H1 (cell line): Measurements from ENCODE around the gene C4B.

Source experiments
- BCL11A ChIP-seq, 2 experiments: IDR thresholded peaks; one replicate each; pipeline ENCODE4 v1.6.1; 2011; ENCODE audit warnings: low read depth in 2 of 2, low read length in 2 of 2, mild to moderate bottlenecking in 2 of 2
- CBX5 ChIP-seq: fragments of 300-800, 300-1000 bp; sonication (generic); IDR thresholded peaks from 2 replicates; pipeline ENCODE4 v1.7.1; 2016; ENCODE audit warnings: antibody characterized with exemption, low read length, low read depth
- CEBPB ChIP-seq: IDR thresholded peaks from 2 replicates; pipeline ENCODE4 v1.6.1; 2012; ENCODE audit warnings: low read depth, low read length
- CHD2 ChIP-seq: IDR thresholded peaks from 2 replicates; pipeline ENCODE4 v1.6.1; 2012; ENCODE audit warnings: low read length, improper control_type of control experiment
- CREB1 ChIP-seq: IDR thresholded peaks from 2 replicates; pipeline ENCODE4 v1.6.1; 2012; ENCODE audit warnings: inconsistent platforms
- EZH2 ChIP-seq: fragments of 200-600 bp; sonication (generic); IDR thresholded peaks from 2 replicates; pipeline ENCODE4 v1.7.1; 2012; ENCODE audit warnings: low read depth, mild to moderate bottlenecking, moderate library complexity, low read length, inconsistent platforms; ENCODE audit not compliant: severe bottlenecking
- JUN ChIP-seq: IDR thresholded peaks from 2 replicates; pipeline ENCODE4 v1.6.1; 2011; ENCODE audit warnings: low read depth, mild to moderate bottlenecking, improper control_type of control experiment, low read length
- KDM1A ChIP-seq: fragments of 200-600, 300-600 bp; sonication (generic); IDR thresholded peaks from 2 replicates; pipeline ENCODE4 v1.7.1; 2016; ENCODE audit warnings: mild to moderate bottlenecking, low read length, borderline replicate concordance
- NRF1 ChIP-seq: IDR thresholded peaks from 2 replicates; pipeline ENCODE4 v1.6.1; 2011; ENCODE audit warnings: mild to moderate bottlenecking, low read depth, low read length, improper control_type of control experiment
- POLR2A ChIP-seq, 2 experiments: IDR thresholded peaks; 1 replicate in 1 of 2; 2 replicates in 1 of 2; pipeline ENCODE4 v1.6.1; 2011; ENCODE audit warnings: low read depth in 2 of 2, low read length in 2 of 2, mild to moderate bottlenecking in 2 of 2; ENCODE audit errors: control extremely low read depth in 1 of 2
- RXRA ChIP-seq: IDR thresholded peaks from 2 replicates; pipeline ENCODE4 v1.6.1; 2011; ENCODE audit warnings: low read depth, mild to moderate bottlenecking, low read length, moderate library complexity; ENCODE audit not compliant: insufficient read depth
- USF2 ChIP-seq: IDR thresholded peaks from 2 replicates; pipeline ENCODE4 v1.6.1; 2011; ENCODE audit warnings: low read length, improper control_type of control experiment
- TF ChIP-seq, protein P1 (sequence below): IDR thresholded peaks from 2 replicates; pipeline ENCODE4 v1.6.1; 2012; ENCODE audit warnings: low read length, inconsistent platforms
- TF ChIP-seq, protein P2 (sequence below), 3 experiments: IDR thresholded peaks; 1 replicate in 2 of 3; 2 replicates in 1 of 3; pipeline versions ENCODE4 v1.5.1 to v1.6.1; 2011; ENCODE audit warnings: low read length in 3 of 3, mild to moderate bottlenecking in 3 of 3, inconsistent platforms in 2 of 3, low read depth in 1 of 3, moderate library complexity in 1 of 3; ENCODE audit not compliant: insufficient read depth in 1 of 3; ENCODE audit errors: control extremely low read depth in 1 of 3

DNA sequence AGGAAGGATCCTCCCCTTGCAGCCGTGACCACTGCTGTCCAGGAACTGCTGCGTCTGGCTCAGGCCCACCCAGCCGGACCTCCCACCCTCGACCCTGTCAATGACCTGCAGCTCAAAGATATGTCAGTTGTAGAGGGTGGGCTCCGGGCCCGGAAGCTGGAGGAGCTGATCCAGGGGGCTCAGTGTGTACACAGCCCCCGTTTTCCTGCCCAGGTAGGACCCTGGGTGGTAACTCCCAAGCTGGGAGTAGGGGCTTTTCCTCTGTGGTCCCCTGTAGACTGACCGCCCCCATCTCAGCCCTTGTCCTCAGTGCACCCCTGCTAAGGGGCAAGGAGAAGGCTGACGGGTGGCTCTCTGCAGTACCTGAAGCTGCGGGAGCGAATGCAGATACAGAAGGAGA lies 46.3 kb upstream of the C4B start:
- TF ChIP-seq NRF1 (no peak), USF2 (no peak), JUN (no peak), CHD2 (no peak), CBX5 (no peak), POLR2A (IDR thresholded peaks at IDR 0.05; ENCODE audit: control extremely low read depth in 1 of 2, low read depth in 2 of 2, low read length in 2 of 2) (no peak), KDM1A (no peak), CEBPB (no peak), RXRA (no peak), CREB1 (no peak), BCL11A (IDR thresholded peaks at IDR 0.05; ENCODE audit: low read depth in 2 of 2, low read length in 2 of 2) (no peak), EZH2 (no peak)
- TF ChIP-seq, protein P1, sequence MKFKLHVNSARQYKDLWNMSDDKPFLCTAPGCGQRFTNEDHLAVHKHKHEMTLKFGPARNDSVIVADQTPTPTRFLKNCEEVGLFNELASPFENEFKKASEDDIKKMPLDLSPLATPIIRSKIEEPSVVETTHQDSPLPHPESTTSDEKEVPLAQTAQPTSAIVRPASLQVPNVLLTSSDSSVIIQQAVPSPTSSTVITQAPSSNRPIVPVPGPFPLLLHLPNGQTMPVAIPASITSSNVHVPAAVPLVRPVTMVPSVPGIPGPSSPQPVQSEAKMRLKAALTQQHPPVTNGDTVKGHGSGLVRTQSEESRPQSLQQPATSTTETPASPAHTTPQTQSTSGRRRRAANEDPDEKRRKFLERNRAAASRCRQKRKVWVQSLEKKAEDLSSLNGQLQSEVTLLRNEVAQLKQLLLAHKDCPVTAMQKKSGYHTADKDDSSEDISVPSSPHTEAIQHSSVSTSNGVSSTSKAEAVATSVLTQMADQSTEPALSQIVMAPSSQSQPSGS: no peak
- TF ChIP-seq, protein P2, sequence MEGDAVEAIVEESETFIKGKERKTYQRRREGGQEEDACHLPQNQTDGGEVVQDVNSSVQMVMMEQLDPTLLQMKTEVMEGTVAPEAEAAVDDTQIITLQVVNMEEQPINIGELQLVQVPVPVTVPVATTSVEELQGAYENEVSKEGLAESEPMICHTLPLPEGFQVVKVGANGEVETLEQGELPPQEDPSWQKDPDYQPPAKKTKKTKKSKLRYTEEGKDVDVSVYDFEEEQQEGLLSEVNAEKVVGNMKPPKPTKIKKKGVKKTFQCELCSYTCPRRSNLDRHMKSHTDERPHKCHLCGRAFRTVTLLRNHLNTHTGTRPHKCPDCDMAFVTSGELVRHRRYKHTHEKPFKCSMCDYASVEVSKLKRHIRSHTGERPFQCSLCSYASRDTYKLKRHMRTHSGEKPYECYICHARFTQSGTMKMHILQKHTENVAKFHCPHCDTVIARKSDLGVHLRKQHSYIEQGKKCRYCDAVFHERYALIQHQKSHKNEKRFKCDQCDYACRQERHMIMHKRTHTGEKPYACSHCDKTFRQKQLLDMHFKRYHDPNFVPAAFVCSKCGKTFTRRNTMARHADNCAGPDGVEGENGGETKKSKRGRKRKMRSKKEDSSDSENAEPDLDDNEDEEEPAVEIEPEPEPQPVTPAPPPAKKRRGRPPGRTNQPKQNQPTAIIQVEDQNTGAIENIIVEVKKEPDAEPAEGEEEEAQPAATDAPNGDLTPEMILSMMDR (IDR thresholded peaks at IDR 0.05; ENCODE audit: control extremely low read depth in 1 of 3, insufficient read depth in 1 of 3, low read depth in 1 of 3, low read length in 3 of 3): no peak
